GM18909 (cell line): Measurements from ENCODE around the gene KRTAP10-6.
"Not testable (repeated sequence)": the region's sequence is repeated elsewhere in the genome, so short reads cannot be mapped to it uniquely, and the experiment has no call there.

Source experiments
- ATAC-seq: cut with Tn5 transposase; IDR thresholded peaks from one replicate; pipeline ENCODE4 v1.9.1; 2021; ENCODE audit warnings: mild to moderate bottlenecking; ENCODE audit not compliant: unreplicated experiment, poor library complexity

The KRTAP10-6 gene

DNA sequence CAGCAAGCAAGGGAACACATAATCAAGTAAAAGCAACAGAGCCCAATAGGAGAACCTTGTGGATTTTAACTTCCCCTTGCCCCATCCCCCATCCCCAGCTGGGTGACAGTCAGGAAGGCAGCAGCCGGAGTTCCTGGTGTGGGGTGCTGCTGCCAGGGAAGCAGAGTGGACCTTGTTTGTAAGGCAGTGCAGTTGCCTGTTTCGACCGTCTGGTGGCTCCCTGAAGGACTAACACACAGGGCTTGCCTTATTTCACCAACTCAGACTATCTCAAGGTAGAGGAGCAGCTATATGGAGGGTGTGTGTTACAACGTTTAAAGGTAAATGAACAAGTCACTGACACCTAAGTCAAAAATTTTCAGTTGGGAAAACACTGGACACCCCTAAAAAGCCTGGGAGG is 26.2 kb upstream of the KRTAP10-6 start:
- no peak for ATAC-seq

DNA sequence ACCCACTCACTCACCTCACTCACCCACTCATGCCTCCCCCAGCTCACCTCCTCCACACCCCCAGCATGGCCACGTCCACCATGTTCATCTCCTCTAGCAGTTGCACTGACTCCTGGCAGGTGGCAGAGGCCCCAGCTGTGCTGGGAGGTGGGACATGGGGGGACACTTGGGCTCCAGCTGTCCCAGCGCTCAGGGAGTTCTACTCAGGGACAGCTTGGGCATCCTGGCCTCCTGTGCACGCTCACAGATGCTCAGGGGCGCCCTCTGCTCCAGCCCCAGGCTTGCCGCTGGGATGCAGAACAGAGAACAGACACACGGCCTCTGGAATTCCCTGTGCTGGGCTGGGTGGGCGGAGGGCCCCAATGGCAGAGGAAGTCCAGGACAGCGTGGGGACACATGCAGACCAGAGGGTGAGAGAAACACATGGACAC is 24.8 kb upstream of the KRTAP10-6 start:
- no peak for ATAC-seq

DNA sequence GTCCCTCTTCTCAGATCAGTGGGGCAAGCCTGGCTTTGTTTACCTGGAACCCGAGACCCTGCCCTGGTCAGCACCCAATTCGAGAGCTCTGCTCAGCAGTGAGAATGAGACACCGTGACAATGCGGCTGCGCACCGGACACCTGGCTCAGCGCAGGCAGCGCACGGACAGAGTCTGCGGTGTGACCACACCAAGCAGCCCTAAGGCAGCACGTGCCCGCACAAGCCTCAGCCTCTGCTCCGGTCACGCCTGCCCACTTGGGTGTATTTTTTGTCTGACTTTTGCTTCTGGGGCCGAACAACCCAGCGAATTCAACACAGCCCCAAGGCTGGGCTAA is 24.3 kb upstream of the KRTAP10-6 start:
- ATAC-seq = no peak

DNA sequence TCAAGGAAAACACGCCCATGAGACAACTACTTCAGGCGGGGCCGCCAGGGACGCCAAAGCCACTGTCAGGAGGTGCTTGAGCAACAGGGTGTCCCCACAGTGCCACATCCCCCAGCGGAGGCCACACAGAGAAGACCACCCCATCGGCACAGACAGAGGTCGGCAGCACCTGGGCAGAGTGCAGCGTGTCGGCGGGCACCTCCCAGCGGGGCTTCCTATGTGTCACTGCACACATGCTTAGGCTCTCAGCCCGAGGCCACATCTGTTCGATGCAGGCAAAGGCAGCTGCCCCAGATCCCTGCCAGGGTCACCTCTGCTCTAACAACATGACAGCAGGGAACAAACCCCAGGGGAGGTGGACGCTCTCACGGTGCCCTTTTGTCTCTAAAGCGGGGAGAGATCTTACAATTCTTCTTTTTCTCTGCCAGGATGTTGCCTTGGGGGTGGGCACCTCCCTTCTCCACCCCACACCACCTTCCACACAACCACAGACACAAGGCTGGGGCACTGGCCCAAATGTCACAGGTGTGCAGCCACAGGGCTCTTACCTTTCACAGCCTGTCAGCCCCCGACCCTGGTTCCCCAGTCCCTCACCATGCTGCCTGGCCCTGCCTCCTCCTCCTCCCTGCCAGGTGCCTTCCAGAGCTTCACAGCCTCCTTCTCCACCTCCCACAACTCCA is 23.7 kb upstream of the KRTAP10-6 start:
- no peak for ATAC-seq

DNA sequence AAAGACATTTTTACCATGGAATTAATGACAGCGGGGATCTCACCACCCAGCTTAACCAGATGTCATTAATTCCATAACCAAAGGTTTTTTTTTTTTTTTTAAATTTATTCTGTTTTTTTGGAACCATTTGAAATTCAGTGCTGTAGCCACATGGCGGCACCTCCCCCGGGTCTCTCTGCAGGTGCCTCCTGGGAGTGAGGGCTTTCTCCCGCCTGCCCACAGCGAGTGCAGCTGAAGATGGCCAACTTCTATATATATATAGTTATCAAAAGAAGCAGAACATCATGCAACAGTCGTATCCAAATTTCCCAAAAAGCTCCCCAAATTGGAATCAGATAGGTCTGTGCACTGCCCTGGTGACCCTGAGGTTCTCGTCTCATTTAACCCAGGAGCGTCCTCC is 23.2 kb upstream of the KRTAP10-6 start:
- no peak for ATAC-seq

DNA sequence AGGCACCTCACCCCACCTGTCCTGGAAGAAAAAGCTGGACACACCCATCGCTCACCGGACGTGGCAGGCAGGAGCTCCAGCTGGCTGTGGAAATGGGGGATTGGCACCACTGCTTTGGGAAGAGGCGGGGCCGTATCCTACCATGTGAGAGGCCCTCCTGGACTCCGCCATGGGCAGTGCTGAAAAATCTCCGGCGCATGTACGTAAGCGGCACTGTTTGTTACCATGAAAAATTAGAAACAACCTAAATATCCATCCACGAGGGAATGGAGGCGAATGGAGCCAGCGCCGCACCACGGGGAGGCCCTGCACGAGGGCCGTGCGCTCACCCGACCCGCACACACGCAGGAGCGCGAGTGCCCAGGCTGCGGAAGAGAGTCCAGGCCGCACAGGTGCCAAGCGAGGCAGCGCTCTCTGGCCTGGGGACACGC is 22.7 kb upstream of the KRTAP10-6 start:
- ATAC-seq = no peak

DNA sequence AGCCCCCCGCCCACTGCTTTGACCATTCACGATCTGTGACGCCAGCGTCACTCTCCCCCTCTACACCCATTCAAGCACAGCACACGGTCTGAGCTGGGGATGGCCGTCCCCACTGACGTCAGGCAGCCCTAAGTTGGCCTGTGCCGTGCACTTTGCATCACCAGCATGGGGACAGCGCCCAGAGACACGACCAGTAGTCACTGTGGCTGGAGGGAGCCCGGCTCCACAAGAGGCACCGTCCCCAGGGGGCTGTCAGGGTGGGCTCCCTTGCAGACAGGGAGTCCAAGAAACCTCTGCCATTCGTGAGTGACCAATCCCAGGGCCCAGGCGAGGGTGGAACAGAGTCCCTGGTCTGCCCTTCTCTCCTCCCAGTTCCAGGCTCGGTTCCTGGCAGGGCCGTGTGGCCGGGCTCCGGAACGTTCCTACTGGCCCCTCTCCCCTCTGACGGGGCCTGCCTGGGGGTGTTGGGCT is 21.9 kb upstream of the KRTAP10-6 start:
- no peak for ATAC-seq

DNA sequence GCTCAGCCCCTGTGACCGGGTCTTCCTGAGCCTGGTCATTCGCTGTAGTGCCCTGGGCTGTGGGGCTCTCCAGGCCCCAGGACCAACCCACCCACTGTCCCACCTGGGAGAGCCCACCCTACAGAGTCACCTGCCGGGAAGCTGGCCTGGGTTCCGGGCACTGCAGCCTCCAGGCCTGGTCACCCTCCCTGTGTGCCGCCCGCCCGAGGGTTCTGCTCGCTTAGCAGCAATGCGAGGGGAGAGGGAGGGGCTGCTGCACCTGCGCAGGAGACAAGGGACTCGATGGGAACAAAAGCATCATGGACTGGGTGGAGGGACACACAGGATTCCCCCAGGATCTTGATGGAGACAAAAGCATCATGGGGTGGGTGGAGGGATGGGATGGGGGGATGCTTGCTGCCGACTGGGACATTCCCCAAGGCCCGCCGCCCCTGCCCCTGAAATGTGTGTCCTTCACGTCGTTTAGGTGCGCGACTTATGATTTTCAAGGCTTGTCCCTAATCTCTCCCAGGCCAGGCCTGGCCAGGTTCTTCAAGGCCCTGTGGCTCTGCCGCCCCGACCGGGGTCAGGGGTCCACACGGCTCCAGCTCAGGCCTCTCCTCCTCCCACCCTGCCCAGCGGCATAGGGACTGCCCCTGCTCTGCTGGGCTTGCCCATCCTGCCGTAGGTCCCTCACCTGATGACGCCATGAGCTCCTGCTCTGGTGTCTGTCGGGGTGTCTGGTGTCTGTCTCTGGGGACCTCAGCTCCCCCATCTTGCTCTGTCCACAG is 21.3 kb upstream of the KRTAP10-6 start:
- ATAC-seq = no peak

DNA sequence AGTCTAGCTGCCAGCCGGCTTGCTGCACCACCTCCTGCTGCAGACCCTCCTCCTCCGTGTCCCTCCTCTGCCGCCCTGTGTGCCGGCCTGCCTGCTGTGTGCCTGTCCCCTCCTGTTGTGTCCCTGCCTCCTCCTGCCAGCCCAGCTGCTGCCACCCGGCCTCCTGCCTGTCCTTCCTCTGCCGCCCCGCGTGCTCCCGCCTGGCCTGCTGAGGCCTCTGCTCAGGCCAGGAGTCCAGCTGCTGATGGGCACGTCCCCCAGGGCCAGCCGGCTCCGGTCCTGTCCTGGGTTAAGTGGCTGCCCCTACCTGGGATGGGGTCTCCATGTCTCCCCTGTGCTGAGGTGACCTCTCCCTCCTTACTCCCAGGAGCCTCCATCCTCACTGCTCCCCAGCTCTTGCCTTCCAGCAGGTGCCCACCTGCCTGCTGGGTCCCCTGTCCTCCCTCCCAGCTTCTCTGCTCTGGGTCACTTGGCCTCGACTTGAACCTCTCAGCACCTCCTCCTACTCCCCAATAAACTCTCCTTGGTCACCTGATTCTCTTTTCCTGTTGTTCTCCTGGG is 20.4 kb upstream of the KRTAP10-6 start:
- no peak for ATAC-seq

DNA sequence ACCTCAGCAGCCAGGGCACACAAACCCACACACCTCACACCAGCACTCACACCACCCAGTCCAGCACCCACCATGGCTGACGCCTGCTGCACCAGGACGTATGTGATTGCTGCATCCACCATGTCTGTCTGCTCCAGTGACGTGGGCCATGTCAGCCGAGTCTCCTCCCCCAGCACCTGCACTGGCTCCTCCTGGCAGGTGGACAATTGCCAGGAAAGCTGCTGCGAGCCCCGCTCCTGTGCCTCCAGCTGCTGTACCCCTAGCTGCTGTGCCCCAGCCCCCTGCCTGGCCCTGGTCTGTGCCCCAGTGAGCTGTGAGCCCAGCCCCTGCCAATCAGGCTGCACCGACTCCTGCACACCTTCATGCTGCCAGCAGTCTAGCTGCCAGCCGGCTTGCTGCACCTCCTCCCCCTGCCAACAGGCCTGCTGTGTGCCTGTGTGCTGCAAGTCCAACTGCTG is 19.8 kb upstream of the KRTAP10-6 start, which contains the start of gene KRTAP10-8:
KRTAP10-8 (plus strand) TSS at position 51 of the 458 bp plus-strand sequence; CDS start at position 73, 22 bp downstream.
- ATAC-seq = no peak

DNA sequence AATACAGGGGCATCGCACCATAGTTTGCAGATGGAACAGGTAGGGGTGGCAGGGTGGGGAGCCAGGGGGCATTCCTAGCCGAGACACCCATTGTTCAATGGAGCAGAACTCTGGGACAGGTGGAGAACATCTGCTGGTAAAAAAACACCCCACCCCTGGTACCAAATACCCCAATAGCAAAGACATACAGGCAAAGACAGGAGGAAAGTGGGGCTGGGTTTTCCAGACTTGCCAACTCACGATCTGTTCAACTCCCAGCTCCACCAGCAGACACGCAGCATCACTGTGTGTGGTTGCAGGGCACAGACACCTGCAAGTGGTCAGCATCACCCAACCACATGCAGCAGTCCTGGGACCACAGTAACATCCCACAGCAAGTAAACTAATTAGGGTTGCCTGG is 19.2 kb upstream of the KRTAP10-6 start:
- no peak for ATAC-seq

DNA sequence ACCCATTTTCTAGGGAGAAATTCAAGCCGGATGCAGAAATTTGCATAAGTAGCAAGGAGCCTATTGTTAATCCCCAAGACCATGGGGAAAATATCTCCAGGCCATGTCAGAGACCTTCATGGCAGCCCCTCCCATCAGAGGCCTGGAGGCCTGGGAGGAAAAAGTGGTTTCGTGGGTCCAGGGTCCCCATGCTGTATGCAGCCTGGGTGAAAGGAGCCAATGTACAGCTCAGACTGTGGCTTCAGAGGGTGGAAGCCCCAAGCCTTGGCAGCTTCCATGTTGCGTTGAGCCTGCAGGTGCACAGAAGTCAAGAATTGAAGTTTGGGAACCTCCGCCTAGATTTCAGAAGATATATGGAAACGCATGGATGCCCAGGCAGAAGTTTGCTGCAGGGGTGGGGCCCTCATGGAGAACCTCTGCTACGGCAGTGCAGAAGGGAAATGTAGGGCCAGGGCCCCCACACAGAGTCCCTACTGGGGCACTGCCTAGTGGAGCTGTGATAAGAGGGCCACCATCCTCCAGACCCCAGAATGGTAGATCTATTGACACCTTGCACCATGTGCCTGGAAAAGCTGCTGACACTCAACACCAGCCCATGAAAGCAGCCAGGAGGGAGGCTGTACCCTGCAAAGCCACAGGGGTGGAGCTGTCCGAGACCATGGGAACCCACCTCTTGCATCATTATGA is 18.0 kb upstream of the KRTAP10-6 start:
- ATAC-seq = not testable (repeated sequence)

DNA sequence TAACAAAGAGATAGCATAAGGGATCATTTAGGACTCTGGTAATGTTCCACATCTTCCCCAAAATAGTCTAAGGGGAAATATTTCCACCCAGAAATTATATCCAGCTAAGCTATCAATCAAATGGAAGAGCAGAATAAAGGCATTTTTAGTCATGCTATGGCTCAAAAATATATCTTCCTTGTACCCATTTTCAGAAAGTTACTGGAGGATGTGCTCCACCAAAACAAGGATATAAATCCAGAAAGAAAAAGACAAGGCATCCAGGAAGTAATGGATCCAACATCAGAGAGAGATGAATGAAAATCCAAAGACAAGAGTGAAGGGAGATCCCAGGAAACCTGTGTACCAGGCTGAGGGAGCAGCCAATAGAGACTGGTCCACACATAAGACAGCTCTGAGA is 16.9 kb upstream of the KRTAP10-6 start:
- no peak for ATAC-seq

DNA sequence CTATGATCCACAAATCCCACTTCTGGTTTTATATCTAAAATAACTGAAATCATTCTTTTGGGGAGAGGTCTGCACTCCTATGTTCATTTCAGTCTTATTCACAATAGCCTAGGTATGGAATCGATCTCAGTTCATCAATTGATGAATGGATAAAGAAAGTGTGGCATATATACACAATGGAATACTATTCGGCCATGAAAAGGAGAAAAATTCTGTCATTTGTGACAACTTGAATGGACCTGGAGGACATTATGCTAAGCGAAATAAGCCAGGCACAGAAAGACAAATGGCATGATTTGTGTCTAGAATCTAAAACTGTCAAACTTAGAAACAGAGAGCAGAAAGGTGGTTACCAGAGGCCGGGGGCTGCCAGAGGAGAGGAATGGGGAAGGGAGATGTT is 14.2 kb upstream of the KRTAP10-6 start:
- ATAC-seq = no peak

DNA sequence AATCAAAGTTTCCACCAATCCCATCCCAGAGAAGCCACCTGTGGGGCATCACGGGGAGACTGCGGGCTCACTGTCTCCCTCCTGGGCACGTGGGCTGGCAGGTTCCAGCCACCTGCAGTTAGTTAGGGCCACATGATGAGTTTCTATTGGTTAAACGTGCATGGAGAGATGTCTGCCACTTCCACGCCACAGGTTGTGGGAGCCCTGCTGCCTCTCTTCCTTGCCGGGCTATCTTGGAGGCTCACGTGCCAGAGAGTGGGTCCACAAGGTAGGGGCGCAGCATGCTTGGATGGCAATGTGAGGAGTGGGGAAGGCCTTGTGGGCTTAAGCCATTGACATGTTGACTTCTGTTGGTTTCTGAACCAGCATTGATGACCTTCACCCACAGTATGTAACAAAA is 11.6 kb upstream of the KRTAP10-6 start:
- no peak for ATAC-seq

DNA sequence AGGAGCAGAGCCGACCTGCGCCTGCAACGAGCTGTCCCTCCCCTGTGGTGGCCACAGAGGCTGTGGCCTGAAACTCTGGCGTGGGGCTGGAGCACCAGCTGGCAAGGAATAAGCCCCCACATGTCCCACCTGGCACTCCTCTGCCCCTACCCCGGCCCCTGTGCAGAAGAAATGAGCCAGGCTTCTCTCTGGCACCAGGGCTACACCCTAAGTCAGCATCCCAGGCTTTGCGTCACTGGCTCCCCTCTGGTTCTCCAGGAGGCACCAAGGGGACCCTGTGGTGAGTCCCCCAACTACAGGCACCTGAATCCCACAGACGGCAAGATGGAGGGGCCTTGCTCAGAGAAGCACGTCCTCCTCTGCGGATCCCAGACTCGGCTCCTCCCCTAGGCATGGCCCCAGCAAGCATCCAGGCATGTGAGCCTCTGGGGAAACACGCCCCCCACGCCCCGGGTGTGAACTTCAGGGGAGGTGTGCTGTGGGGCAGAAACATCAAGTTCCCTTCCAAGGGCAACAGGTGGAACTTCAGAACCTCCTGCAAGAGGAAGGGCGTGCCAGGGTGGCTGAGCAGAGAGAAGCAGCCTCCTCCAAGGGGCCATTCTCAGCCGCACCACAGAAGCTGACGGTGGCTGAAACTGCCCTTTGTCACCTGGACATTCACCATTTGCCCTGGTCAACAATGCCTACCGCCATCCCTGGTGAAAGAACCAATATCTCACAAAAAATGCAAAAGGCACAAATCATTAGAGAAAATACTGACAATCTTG is 11.0 kb upstream of the KRTAP10-6 start:
- no peak for ATAC-seq

DNA sequence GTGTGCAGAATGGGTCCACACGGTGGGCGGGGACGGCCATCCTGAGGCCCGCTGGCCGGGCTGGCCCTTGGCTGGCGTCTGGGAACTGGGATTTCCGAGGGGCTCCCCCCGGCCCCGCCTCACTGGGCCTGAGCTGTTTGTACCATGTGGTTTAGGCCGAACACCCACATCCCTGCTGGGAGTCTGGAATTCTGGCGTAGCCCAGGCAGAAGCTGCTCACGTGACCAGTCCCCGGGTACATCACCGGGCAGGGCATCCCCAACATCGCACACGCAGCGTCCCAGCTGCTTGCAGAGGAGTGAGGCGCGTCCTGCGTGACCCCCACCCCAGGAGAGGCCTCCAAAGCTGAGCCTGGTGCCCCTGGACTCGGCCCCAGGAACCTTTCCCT is 10.2 kb upstream of the KRTAP10-6 start:
- no peak for ATAC-seq

DNA sequence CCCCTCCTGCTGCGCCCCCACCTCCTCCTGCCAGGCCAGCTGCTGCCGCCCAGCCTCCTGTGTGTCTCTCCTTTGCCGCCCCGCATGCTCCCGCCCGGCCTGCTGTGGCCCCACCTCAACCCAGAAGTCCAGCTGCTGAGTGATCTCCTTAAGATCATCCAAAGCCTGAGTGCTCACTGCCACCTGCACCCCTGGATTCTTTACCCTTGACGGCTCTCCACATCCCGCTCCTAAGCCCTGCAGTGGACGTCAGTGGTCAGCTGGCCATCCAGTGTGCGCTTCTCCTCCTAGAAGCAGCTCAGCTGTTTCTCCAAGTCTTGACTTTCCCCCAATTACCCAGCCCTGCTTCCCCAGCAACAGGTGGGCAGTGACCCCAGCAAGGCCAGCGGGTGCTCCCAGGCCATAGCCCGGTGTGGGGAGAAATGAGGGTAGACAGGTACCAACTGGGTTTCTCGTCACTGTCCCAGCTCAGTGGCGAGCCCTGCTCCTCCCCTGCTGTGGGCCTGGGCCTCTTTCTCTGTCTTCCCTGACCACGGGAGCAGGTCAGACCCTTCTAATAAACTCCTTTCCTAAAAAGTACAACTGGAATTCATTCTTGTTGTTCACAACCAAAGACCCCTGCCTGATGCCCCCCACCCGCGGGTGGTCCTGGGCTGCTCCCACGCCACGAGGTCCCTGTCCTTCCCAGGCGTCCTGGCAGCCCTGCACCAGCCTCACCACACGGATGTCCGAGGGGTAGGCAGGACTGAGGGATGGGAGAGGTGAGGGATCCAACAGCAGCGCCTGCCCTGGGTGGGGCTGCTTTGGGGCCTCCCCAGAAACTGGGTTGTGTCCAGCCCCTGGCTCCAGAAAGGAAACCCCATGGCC is 9.5 kb upstream of the KRTAP10-6 start:
- no peak for ATAC-seq

DNA sequence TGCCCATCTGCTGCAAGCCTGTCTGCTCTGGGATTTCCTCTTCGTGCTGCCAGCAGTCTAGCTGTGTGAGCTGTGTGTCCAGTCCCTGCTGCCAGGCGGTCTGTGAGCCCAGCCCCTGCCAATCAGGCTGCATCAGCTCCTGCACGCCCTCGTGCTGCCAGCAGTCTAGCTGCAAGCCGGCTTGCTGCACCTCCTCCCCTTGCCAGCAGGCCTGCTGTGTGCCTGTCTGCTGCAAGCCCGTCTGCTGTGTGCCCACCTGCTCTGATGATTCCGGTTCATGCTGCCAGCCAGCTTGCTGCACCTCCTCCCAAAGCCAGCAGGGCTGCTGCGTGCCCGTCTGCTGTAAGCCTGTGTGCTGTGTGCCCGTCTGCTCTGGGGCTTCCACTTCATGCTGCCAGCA is 8.8 kb upstream of the KRTAP10-6 start:
- ATAC-seq = not testable (repeated sequence)
